Breast epithelium (tissue), 4 donors: Measurements from ENCODE around the gene CAMSAP2. TPM values are rescaled to one million over a fixed set of nuclear protein-coding genes. Genes with fewer than 3 reads are reported as not detected.
"Not testable (repeated sequence)": the region's sequence is repeated elsewhere in the genome, so short reads cannot be mapped to it uniquely, and the experiment has no call there.

Source experiments
- DNase-seq, 2 donors: peaks; one replicate each; pipeline ENCODE4 v3.0.0-alpha.2; 2019; ENCODE audit warnings: low spot score in 2 of 2
- H3K27ac ChIP-seq, 2 donors: fragments of 200-600 bp; sonication (generic) in 1 of 2; one replicate each; pipeline ENCODE4 v1.5.1; 2016 to 2019; ENCODE audit warnings: mild to moderate bottlenecking in 1 of 2
- H3K27me3 ChIP-seq, 2 donors: fragments of 200-600 bp; sonication (generic) in 1 of 2; one replicate each; pipeline versions ENCODE4 v1.5.1 to v1.6.0; 2017 to 2019; ENCODE audit warnings: control low read depth in 1 of 2, mild to moderate bottlenecking in 1 of 2
- H3K36me3 ChIP-seq: fragments of 200-600 bp; one replicate; pipeline ENCODE4 v1.5.1; 2019
- H3K4me1 ChIP-seq, 2 donors: fragments of 200-600 bp; sonication (generic); one replicate each; pipeline ENCODE4 v1.5.1; 2016 to 2019; ENCODE audit warnings: control low read depth in 1 of 2
- H3K4me3 ChIP-seq, 3 donors: fragments of 200-600 bp; sonication (generic); 1 replicate in 2 of 3; 2 replicates in 1 of 3; pipeline ENCODE4 v1.5.1; 2016 to 2019; ENCODE audit warnings: mild to moderate bottlenecking in 3 of 3, moderate library complexity in 2 of 3
- H3K9me3 ChIP-seq, 2 donors: fragments of 200-600 bp; sonication (generic) in 1 of 2; one replicate each; pipeline ENCODE4 v1.5.1; 2016 to 2019; ENCODE audit warnings: control low read depth in 1 of 2
- CTCF ChIP-seq, 3 donors: fragments of 450-650 bp; IDR thresholded peaks; one replicate each; pipeline ENCODE4 v1.5.1; 2016 to 2017; ENCODE audit warnings: antibody characterized with exemption in 3 of 3, mild to moderate bottlenecking in 3 of 3, moderate library complexity in 3 of 3
- POLR2A ChIP-seq: fragments of 450-650 bp; IDR thresholded peaks from one replicate; pipeline ENCODE4 v1.6.1; 2016; ENCODE audit warnings: antibody characterized with exemption, mild to moderate bottlenecking, moderate library complexity
- POLR2AphosphoS5 ChIP-seq, 3 donors: sonication (generic); formaldehyde crosslinking; IDR thresholded peaks; one replicate each; pipeline ENCODE4 v1.6.1; 2017; ENCODE audit warnings: antibody characterized with exemption in 3 of 3
- intact Hi-C: fragments of 100-400 bp; cut with DNase I; formaldehyde crosslinking; loops from one replicate; pipeline ENCODE4 v1.15.1; 2023; ENCODE audit warnings: low total_unique reads
- total RNA-seq, 3 donors: library from RNA; depleted of rRNA; stranded (reverse); fragments of >200 nt; gene quantifications; one replicate each; pipeline ENCODE4 v1.1.0, GENCODE V29; 2016

Gene CAMSAP2
- total RNA-seq, 3 donors from 2014 or later, result 36.4 to 42.4 (median 38.6) TPM

- intact Hi-C loops, result no loop called here
These were observed 45.9 kb downstream of the CAMSAP2 start for GRCh38 chr1:200784576-200784975.

GRCh38 chr1:200786788-200787187, 48.1 kb downstream of the CAMSAP2 start:
- DNase-seq, result no peak
- Histone ChIP-seq H3K9me3 (no peaks in the 10 kb centered on the region), H3K4me1 (no peaks in the 10 kb centered on the region), H3K27me3 (no peaks in the 10 kb centered on the region), H3K4me3 (no peak overlapping the region), H3K27ac (no peak overlapping the region), H3K36me3 (no peaks in the 10 kb centered on the region)
- TF ChIP-seq POLR2A (no peak), POLR2AphosphoS5 (IDR thresholded peaks at IDR 0.05) (no peak)
- intact Hi-C loops, result no loop called here

More at GRCh38 chr1:200784576-200784975, 45.9 kb downstream of the CAMSAP2 start:
- no peaks in the 10 kb centered on the region for H3K9me3 ChIP-seq
- no peak for DNase-seq
- TF ChIP-seq CTCF (IDR thresholded peaks at IDR 0.05), result no peak
- no peak for TF ChIP-seq POLR2AphosphoS5 (IDR thresholded peaks at IDR 0.05)
- TF ChIP-seq POLR2A, result no peak
- no peak overlapping the region for H3K4me3 ChIP-seq
- H3K4me1 ChIP-seq, result no peaks in the 10 kb centered on the region
- H3K27ac ChIP-seq, result no peak overlapping the region
- H3K27me3 ChIP-seq, result no peaks in the 10 kb centered on the region
- H3K36me3 ChIP-seq, result no peaks in the 10 kb centered on the region

- Histone ChIP-seq H3K9me3 (no peaks in the 10 kb centered on the region), H3K4me1 (no peaks in the 10 kb centered on the region), H3K36me3 (no peaks in the 10 kb centered on the region), H3K27ac (no peak overlapping the region), H3K27me3 (no peaks in the 10 kb centered on the region), H3K4me3 (no peak overlapping the region)
- intact Hi-C loops, result no loop called here
- TF ChIP-seq POLR2A, result no peak
- TF ChIP-seq CTCF (IDR thresholded peaks at IDR 0.05), result no peak
- TF ChIP-seq POLR2AphosphoS5 (IDR thresholded peaks at IDR 0.05), result no peak
- DNase-seq, result no peak
These were observed 49.2 kb downstream of the CAMSAP2 start for GRCh38 chr1:200787896-200788387.

- H3K4me3 ChIP-seq, H3K4me1 ChIP-seq, DNase-seq, intact Hi-C loops, H3K27ac ChIP-seq, H3K9me3 ChIP-seq, H3K27me3 ChIP-seq, H3K36me3 ChIP-seq: not testable (repeated sequence)
These were observed 52.3 kb downstream of the CAMSAP2 start for GRCh38 chr1:200791012-200791411.

GRCh38 chr1:200793677-200794076, 55.0 kb downstream of the CAMSAP2 start:
- no peaks in the 10 kb centered on the region for H3K4me1 ChIP-seq
- no peak for DNase-seq
- H3K27ac ChIP-seq, result no peak overlapping the region
- H3K36me3 ChIP-seq, result no peaks in the 10 kb centered on the region
- intact Hi-C loops, result no loop called here
- no peak overlapping the region for H3K4me3 ChIP-seq
- H3K9me3 ChIP-seq, result no peaks in the 10 kb centered on the region
- TF ChIP-seq POLR2AphosphoS5 (IDR thresholded peaks at IDR 0.05) (no peak), POLR2A (no peak), CTCF (IDR thresholded peaks at IDR 0.05) (no peak)
- no peaks in the 10 kb centered on the region for H3K27me3 ChIP-seq

GRCh38 chr1:200794506-200795065, 55.9 kb downstream of the CAMSAP2 start:
- Histone ChIP-seq H3K4me3 (no peak overlapping the region), H3K27me3 (no peaks in the 10 kb centered on the region), H3K27ac (peak overlapping the region in 1 of 2 donors; percentile 2), H3K9me3 (no peaks in the 10 kb centered on the region), H3K36me3 (no peaks in the 10 kb centered on the region), H3K4me1 (no peaks in the 10 kb centered on the region)
- DNase-seq, result no peak
- TF ChIP-seq POLR2A (no peak), CTCF (IDR thresholded peaks at IDR 0.05) (no peak), POLR2AphosphoS5 (IDR thresholded peaks at IDR 0.05) (no peak)
- intact Hi-C loops, result no loop called here
